HL-60/S4 treated with phorbol 12-myristate 13-acetate at 8.2 ng/mL for 4 days and 3 days (cell line): ENCODE results near the gene UNC13C.
"Not testable (repeated sequence)": the region's sequence is repeated elsewhere in the genome, so short reads cannot be mapped to it uniquely, and the experiment has no call there.

Experiments
- in situ Hi-C: fragments of 300-500 bp; cut with MboI; formaldehyde crosslinking; loops from 2 replicates; pipeline ENCODE4 v1.15.0; 2022; ENCODE audit warnings: low sequenced_read_pairs

UNC13C gene

DNA sequence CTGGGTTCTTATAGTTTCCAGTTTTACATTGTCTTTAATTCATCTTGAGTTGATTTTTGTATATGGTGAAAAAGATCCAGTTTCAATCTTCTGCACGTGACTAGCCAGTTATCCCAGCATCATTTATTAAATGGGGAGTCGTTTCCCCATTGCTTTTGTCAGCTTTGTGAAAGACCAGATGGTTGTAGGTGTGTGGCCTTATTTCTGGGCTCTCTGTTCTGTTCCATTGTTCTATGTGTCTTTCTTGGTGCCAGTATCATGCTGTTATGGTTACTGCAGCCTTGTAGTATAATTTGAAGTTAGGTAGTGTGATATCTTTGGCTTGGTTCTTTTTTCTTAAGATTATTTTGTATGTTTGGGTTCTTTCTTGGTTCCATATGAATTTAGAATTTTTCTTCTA, 432.2 kb downstream of the UNC13C start:
- in situ Hi-C loops: no loop called here

DNA sequence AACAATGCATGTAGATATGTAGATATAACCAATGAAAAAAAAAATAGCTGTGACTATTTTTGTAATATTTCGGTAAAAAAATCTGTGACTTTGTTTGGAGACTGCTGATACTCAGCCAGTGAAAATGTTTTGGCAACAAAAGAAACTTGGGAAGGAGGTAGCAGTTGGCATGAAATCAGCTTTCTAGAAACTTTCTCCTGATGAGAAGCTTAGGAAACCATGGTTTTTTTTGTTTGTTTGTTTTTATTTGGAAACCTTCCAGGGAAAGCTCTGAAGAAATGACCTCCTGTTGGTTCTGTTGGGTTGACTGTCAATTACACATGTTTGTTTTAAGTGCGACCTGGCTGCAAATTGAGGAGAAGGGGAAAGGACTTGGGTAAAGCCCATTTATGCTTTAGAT, 445.9 kb downstream of the UNC13C start:
- in situ Hi-C loops: no loop called here

DNA sequence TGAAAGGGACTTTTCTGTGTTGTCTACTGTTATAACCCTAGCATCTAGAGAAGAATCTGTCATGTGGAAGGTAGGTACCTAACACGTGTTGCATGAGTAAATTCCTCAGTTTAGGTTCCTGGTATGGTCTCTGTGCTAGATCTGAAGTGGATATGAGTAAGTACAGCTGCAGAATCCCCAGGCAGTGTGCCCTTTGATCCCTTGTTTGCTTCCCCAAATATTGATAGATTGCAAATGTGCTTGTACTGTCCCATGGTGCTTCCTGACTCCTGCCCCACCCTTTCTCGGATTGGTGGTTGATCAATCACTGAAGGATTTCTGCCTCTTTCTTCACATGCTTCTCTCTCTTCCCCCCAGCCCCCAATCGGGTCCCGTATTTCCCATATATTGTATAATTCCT, 450.4 kb downstream of the UNC13C start:
- in situ Hi-C loops: no loop called here

- in situ Hi-C loops: not testable (repeated sequence)
Measured at GRCh38 chr15:54450288-54450687, 472.0 kb downstream of the UNC13C start.

DNA sequence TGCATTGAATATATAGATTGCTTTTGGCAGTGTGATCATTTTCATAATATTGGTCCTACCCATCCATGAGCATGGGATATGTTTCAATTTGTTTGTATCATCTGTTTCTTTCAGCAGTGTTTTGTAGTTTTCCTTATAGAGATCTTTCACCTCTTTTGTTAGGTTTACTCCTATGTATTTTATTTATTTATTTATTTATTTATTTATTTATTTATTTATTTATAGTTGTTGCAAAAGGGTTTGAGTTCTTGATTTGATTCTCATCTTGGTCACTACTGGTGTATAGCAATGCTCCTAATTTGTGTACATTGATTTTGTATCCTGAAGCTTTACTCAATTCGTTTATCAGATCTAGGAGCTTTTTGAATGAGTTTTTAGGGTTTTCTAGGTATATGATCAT, 478.2 kb downstream of the UNC13C start:
- in situ Hi-C loops: no loop called here

DNA sequence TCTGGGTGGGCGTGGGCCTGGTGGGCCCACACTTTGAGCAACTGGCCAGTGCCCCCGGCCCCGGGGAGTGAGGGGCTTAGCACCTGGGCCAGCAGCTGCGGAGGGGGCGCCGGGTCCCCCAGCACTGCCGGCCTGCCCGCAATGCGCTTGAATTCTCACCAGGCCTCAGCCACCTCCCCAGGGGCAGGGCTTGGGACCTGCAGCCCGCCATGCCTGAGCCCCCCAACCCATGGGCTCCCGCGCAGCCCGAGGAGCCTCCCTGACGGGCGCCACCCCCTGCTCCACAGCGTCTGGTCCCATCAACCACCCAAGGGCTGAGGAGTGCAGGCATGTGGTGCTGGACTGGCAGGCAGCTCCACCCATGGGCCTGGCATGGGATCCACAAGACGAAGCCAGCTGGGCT, 484.3 kb downstream of the UNC13C start:
- in situ Hi-C loops: no loop called here

- in situ Hi-C loops: no loop called here
Measured at GRCh38 chr15:54481819-54482218, 503.6 kb downstream of the UNC13C start.

DNA sequence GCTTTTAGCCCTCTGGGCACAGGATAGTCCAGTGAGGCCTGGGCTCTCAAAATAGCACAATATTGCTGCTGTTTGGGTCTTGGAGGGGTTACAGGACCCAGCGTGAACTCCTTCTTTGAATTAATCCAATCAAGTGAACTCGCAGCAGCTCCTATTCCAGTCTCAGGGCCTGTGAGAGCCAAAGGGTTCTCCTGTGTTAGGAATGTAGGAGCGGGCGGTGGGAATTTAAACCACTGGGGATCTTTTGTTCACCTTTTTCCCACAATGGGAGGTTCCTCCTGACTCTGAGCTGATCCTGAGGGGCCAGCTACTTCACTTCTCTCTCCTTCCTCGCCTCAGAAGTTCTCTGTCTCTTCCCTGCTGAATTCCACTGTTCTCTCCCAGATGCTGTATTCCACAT, 504.0 kb downstream of the UNC13C start:
- in situ Hi-C loops: no loop called here

GRCh38 chr15:54500330-54500729, 522.1 kb downstream of the UNC13C start:
- in situ Hi-C loops: no loop called here

GRCh38 chr15:54502416-54503075, 524.3 kb downstream of the UNC13C start:
- in situ Hi-C loops: no loop called here

DNA sequence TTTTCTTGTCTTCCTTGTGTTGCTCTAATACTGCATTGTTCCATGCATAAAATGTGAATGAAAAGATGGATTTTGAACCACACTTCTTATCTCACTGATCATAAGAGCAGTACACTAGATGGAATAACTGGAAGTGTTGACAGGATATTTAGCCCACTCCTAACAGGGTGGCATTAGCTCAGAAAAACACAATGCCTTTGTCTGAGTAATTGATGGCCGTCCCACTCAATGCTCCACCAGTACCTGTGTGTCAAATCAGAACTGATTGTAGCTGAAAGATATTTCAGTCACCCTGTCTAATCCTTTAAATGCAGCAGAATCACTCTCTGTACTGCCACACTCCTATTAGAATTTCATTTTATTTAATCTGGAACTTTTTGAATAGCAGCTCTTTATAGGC, 526.5 kb downstream of the UNC13C start:
- in situ Hi-C loops: no loop called here

GRCh38 chr15:54506977-54507524, 528.8 kb downstream of the UNC13C start:
- in situ Hi-C loops: no loop called here

GRCh38 chr15:54514601-54515000, 536.4 kb downstream of the UNC13C start:
- in situ Hi-C loops: no loop called here

- in situ Hi-C loops: no loop called here
Measured at GRCh38 chr15:54515664-54516582, 537.7 kb downstream of the UNC13C start.

DNA sequence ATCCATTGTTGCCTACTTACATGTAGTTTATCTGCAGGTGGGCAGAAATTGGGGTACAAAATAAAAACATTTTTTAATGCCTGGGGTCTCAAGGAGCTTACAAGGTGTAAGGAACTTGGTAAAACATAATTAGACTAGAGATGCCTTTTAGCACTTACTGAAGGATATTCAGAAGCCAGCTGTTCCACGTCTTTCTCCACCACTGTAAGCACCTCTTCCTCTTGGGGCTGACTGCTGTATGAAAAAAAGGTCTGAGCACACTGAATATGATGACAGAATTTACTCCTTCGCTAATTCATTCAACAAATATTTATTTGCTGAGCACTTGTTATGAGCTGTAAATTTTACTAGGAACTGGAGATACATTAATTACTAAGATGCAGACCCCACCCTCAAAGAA, 539.1 kb downstream of the UNC13C start:
- in situ Hi-C loops: no loop called here

GRCh38 chr15:54518156-54518882, 540.1 kb downstream of the UNC13C start:
- in situ Hi-C loops: no loop called here

- in situ Hi-C loops: no loop called here
Measured at GRCh38 chr15:54519577-54519976, 541.3 kb downstream of the UNC13C start.

DNA sequence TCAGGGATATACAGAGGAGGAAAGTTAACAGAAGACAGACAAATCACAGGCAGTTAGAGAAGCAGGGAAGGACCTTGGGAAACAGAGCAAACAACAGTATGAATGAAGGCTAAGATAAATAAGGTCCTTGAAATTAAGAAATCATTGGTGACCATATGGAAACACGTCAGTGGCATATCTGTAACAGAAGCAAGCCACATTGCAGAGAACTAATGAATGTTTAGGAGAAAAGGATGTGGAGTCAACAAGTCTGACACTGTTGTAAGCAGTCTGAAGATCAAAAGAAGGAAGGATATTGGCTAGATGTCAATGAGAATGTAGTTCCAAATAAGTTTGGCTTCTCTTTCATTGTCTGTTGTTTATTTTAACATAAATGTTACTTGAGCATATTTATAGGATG, 542.4 kb downstream of the UNC13C start:
- in situ Hi-C loops: no loop called here

DNA sequence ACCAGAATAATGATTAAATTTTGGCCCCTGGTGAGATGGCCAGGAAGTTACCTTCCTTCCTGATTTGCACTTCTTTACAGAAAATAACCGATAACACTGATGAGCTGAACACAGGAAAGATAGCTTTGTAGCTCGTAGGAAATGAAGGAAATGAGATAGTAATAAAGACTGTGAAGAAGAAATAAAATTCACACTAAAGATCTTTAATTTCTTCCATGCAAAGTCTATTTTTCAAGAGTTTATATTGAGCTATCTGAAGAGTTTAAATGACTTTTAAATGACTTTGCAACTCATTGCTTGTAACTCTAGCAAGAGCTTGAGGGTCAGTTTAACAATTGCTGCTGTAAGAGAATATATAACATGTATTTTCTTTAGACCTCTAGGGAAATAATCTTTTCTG, 543.0 kb downstream of the UNC13C start:
- in situ Hi-C loops: no loop called here

- in situ Hi-C loops: no loop called here
Measured at GRCh38 chr15:54528021-54528420, 549.8 kb downstream of the UNC13C start.

GRCh38 chr15:54540721-54541120, 562.5 kb downstream of the UNC13C start:
- in situ Hi-C loops: no loop called here
